Panc1 (cell line): ENCODE results near the gene HYAL2. TPM values are rescaled to one million over a fixed set of nuclear protein-coding genes. Genes with fewer than 3 reads are reported as not detected.

Experiments
- ATAC-seq: fragments of 200-7000 bp; cut with Tn5 transposase; 2 replicates; pipeline ENCODE4 v1.9.1; 2020; ENCODE audit warnings: mild to moderate bottlenecking, moderate library complexity
- BruUV-seq: library from RNA; stranded (reverse); fragments of 400-500 nt; replicated peaks from 2 replicates; lab custom pipeline; 2021; lab: Mats Ljungman, UMichigan
- CTCF ChIA-PET: fragments of 300-600 bp; sonication (Branson Sonifier 250); formaldehyde crosslinking; loops from one replicate; lab custom pipeline; 2022; ENCODE audit warnings: antibody characterized with exemption; lab: Charles Lee
- POLR2A ChIA-PET: fragments of 300-600 bp; sonication (Branson Sonifier 250); formaldehyde crosslinking; loops from one replicate; lab custom pipeline; 2022; ENCODE audit warnings: antibody characterized with exemption; lab: Charles Lee
- DNase-seq: peaks from one replicate; pipeline ENCODE4 v3.0.0-alpha.2; 2010; ENCODE audit warnings: low read depth, low spot score
- H3K27ac ChIP-seq: 2 replicates; pipeline ENCODE4 v1.5.1; 2011; ENCODE audit warnings: mild to moderate bottlenecking, low read length, inconsistent platforms
- H3K27me3 ChIP-seq: fragments of 200-500 bp; sonication (Bioruptor generic); 2 replicates; pipeline ENCODE4 v1.6.0; 2014; ENCODE audit warnings: low read length, inconsistent platforms; ENCODE audit not compliant: control insufficient read depth, insufficient read depth
- H3K36me3 ChIP-seq: fragments of 200-500 bp; sonication (Bioruptor generic); 2 replicates; pipeline ENCODE4 v1.5.1; 2014; ENCODE audit warnings: inconsistent platforms, mild to moderate bottlenecking, low read length, moderate library complexity; ENCODE audit not compliant: control insufficient read depth, insufficient read depth
- H3K4me1 ChIP-seq: 2 replicates; pipeline ENCODE4 v1.5.1; 2011; ENCODE audit warnings: inconsistent platforms, mild to moderate bottlenecking, low read length, moderate library complexity; ENCODE audit not compliant: control insufficient read depth, insufficient read depth
- H3K4me3 ChIP-seq, 2 experiments: 2 replicates each; pipeline ENCODE4 v1.5.1; 2011 to 2012; ENCODE audit warnings: low read depth in 2 of 2, low read length in 2 of 2, mild to moderate bottlenecking in 2 of 2, inconsistent platforms in 1 of 2, moderate library complexity in 1 of 2
- H3K9me3 ChIP-seq: fragments of 200-500 bp; sonication (Bioruptor generic); 2 replicates; pipeline ENCODE4 v1.5.1; 2014; ENCODE audit warnings: low read depth, mild to moderate bottlenecking, inconsistent platforms, low read length, moderate library complexity; ENCODE audit not compliant: control insufficient read depth, insufficient read depth
- POLR2AphosphoS5 ChIP-seq: IDR thresholded peaks from 2 replicates; pipeline ENCODE4 v1.6.1; 2012; ENCODE audit warnings: mild to moderate bottlenecking, low read depth, low read length, moderate library complexity
- SIN3A ChIP-seq: IDR thresholded peaks from 2 replicates; pipeline ENCODE4 v1.6.1; 2012; ENCODE audit warnings: low read depth, mild to moderate bottlenecking, low read length, moderate library complexity, borderline replicate concordance; ENCODE audit not compliant: insufficient read depth
- TCF7L2 ChIP-seq: IDR thresholded peaks from 2 replicates; pipeline ENCODE4 v1.6.1; 2011; ENCODE audit warnings: mild to moderate bottlenecking, low read depth, low read length, inconsistent platforms
- in situ Hi-C: cut with HindIII; loops from 2 replicates; pipeline ENCODE4 v1.10.0; 2016; ENCODE audit warnings: low sequenced_read_pairs, low pct_unique_long_range_greater_than_20kb
- intact Hi-C: fragments of 100-400 bp; cut with micrococcal nuclease; formaldehyde crosslinking; loops from one replicate; pipeline ENCODE4 v1.10.0; 2022; ENCODE audit not compliant: unreplicated experiment
- total RNA-seq: library from RNA; stranded (reverse); gene quantifications from one replicate; pipeline ENCODE4 v1.2.1, GENCODE V29; 2021; ENCODE audit not compliant: unreplicated experiment
- TF ChIP-seq, protein P1 (sequence below), 2 experiments: IDR thresholded peaks; 2 replicates each; pipeline ENCODE4 v1.6.1; 2011 to 2012; ENCODE audit warnings: low read depth in 2 of 2, control low read depth in 1 of 2, low read length in 1 of 2, mild to moderate bottlenecking in 1 of 2, moderate library complexity in 1 of 2; ENCODE audit not compliant: insufficient read depth in 1 of 2
- TF ChIP-seq, protein P2 (sequence below): fragments of 450-650 bp; IDR thresholded peaks from 2 replicates; pipeline ENCODE4 v1.5.1; 2017; ENCODE audit warnings: mild to moderate bottlenecking

The HYAL2 gene
- total RNA-seq, 1 experiment from 2014 or later = 41.5 TPM

DNA sequence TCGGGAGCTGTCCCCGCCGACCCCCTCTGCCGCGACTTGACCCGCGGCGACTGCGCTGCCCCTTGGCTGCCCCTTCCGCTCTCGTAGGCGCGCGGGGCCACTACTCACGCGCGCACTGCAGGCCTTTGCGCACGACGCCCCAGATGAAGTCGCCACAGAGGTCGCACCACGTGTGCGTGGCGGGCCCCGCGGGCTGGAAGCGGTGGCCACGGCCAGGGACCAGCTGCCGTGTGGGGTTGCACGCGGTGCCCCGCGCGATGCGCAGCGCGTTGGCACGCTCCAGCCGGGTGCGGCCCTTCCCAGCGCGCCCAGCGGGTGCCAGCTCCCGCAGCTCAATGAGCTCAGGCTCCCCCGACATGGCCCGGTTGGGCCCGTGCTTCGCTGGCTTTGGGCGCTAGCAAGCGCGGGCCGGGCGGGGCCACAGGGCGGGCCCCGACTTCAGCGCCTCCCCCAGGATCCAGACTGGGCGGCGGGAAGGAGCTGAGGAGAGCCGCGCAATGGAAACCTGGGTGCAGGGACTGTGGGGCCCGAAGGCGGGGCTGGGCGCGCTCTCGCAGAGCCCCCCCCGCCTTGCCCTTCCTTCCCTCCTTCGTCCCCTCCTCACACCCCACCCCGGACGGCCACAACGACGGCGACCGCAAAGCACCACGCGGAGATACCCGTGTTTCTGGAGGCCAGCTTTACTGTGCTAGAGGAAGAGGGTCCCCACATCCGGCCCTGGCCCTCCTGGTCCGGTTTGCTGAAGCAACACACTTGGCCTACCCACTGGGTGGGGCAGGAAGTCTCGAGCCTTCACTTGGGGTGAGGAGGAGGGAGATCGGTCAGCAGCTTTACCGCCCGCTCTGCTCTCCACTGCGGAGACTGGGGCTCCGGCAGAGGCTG is 18.1 kb upstream of the HYAL2 start, which contains the start of gene RASSF1:
RASSF1 (minus strand) TSS at position 389 of the 882 bp plus-strand sequence; CDS start at position 358, 31 bp downstream.
- BruUV-seq = no TSS peak
- Histone ChIP-seq H3K27me3 (no peaks in the 10 kb centered on the region), H3K4me3 (peak within 1 kb of the TSS; percentile 28 to 39), H3K9me3 (no peaks in the 10 kb centered on the region), H3K36me3 (peaks cover 8% of the 10 kb centered on the region; the same call in 1 of the 2 replicates), H3K4me1 (0 out of 2 replicates have a peak, but pooled peaks cover 6% of the 10 kb centered on the region), H3K27ac (0 out of 2 replicates have a peak within 1 kb of the TSS, but pooled peaks have one; percentile 26)
- ATAC-seq = no peak; the same call in 1 of the 2 replicates
- POLR2A ChIA-PET = interaction anchor here (0.6 kb wide), 1 partner anchor 28 kb away, joined by 3 read pairs; no protein-coding TSS in a partner anchor
- TF ChIP-seq, protein P1, sequence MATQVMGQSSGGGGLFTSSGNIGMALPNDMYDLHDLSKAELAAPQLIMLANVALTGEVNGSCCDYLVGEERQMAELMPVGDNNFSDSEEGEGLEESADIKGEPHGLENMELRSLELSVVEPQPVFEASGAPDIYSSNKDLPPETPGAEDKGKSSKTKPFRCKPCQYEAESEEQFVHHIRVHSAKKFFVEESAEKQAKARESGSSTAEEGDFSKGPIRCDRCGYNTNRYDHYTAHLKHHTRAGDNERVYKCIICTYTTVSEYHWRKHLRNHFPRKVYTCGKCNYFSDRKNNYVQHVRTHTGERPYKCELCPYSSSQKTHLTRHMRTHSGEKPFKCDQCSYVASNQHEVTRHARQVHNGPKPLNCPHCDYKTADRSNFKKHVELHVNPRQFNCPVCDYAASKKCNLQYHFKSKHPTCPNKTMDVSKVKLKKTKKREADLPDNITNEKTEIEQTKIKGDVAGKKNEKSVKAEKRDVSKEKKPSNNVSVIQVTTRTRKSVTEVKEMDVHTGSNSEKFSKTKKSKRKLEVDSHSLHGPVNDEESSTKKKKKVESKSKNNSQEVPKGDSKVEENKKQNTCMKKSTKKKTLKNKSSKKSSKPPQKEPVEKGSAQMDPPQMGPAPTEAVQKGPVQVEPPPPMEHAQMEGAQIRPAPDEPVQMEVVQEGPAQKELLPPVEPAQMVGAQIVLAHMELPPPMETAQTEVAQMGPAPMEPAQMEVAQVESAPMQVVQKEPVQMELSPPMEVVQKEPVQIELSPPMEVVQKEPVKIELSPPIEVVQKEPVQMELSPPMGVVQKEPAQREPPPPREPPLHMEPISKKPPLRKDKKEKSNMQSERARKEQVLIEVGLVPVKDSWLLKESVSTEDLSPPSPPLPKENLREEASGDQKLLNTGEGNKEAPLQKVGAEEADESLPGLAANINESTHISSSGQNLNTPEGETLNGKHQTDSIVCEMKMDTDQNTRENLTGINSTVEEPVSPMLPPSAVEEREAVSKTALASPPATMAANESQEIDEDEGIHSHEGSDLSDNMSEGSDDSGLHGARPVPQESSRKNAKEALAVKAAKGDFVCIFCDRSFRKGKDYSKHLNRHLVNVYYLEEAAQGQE (IDR thresholded peaks at IDR 0.05; ENCODE audit: insufficient read depth in 1 of 2, low read depth in 2 of 2, low read length in 1 of 2) = no peak
- TF ChIP-seq TCF7L2 (no peak), SIN3A (no peak), POLR2AphosphoS5 (no peak)
- TF ChIP-seq, protein P2, sequence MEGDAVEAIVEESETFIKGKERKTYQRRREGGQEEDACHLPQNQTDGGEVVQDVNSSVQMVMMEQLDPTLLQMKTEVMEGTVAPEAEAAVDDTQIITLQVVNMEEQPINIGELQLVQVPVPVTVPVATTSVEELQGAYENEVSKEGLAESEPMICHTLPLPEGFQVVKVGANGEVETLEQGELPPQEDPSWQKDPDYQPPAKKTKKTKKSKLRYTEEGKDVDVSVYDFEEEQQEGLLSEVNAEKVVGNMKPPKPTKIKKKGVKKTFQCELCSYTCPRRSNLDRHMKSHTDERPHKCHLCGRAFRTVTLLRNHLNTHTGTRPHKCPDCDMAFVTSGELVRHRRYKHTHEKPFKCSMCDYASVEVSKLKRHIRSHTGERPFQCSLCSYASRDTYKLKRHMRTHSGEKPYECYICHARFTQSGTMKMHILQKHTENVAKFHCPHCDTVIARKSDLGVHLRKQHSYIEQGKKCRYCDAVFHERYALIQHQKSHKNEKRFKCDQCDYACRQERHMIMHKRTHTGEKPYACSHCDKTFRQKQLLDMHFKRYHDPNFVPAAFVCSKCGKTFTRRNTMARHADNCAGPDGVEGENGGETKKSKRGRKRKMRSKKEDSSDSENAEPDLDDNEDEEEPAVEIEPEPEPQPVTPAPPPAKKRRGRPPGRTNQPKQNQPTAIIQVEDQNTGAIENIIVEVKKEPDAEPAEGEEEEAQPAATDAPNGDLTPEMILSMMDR = no peak
- in situ Hi-C loops = no loop called here
- intact Hi-C loops = no loop called here
- CTCF ChIA-PET = no interaction called here
- DNase-seq = no peak

DNA sequence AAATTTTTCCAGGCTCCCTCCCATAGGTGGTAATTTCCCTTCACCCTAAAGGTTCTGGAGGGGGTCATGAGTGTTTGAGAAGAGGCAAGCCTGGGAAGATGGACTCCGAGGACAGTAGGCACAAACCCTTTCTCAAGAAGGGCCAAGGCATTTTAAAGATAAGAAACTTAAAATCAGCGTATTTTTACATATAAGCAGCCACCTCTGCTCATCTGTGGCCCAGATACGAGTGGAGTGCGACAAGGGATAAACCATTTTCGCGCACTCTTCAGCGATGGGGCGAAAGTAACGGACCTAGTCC is 17.6 kb upstream of the HYAL2 start:
- BruUV-seq = no TSS peak
- DNase-seq (no peak), ATAC-seq (no peak)
- ChIA-PET CTCF (no interaction called here), POLR2A (interaction anchor here (0.6 kb wide), 1 partner anchor 28 kb away, joined by 3 read pairs; no protein-coding TSS in a partner anchor)
- Histone ChIP-seq H3K4me3 (peak overlapping the region; percentile 28 to 39), H3K27me3 (no peaks in the 10 kb centered on the region), H3K27ac (0 out of 2 replicates have a peak overlapping the region, but pooled peaks have one; percentile 26), H3K4me1 (peaks cover 6% of the 10 kb centered on the region; the same call in 1 of the 2 replicates), H3K9me3 (no peaks in the 10 kb centered on the region), H3K36me3 (peaks cover 8% of the 10 kb centered on the region; the same call in 1 of the 2 replicates)
- in situ Hi-C loops = no loop called here
- TF ChIP-seq SIN3A (no peak), POLR2AphosphoS5 (no peak), TCF7L2 (no peak)
- TF ChIP-seq, protein P2 = no peak
- TF ChIP-seq, protein P1 (IDR thresholded peaks at IDR 0.05; ENCODE audit: insufficient read depth in 1 of 2, low read depth in 2 of 2, low read length in 1 of 2) = no peak
- intact Hi-C loops = no loop called here
